ENCODE measurements around the gene GLIS1.

DNA sequence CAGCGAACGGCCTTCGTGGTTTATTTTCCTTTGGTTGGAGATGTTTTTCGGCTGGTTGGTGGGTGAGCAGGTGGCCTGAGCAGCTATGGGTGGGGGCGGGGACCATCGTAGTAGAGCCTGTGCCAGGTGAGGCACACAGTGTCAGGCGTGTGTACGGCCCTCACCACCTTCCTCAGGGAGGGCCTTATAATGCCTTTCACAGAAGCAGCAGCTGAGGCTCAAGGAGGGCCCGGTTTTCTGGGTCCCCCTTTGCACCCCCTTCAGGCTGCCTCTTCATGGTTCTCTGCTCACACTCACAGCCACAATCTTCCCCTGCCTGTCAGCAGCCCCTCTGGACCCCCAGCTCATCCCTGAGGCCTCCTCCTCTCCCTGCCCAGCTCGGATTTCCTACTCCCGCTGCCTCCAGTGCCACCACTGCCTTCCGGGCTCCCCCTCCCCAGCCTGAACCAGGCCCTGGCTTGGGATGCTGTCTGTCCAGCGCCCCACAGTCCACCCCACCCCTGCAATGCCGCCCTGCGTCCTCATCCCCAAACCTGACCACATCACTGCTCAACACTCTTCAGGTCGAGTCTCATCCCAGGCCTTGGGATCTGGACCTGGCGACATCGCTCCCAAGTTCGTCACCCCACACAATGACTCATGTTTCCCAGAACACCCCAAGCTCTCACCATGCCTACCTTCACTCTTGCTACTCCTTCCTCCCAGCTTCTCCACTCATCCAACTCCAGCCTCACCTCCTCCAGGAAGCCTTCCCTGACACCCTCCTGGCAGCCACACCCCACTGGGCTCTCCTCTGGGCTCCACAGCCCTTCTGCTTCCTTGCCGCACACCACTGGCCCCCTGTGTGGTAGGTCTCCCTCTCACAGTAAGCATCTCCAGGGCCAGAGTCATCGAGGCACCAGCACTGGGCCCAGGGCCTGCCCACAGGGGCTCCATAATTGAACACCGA, 225.9 kb downstream of the GLIS1 start:
- TF ChIP-seq CTCF (IDR thresholded peaks at IDR 0.05; ENCODE audit: insufficient read depth, low read depth, low read length) (no peak), EZH2 (IDR thresholded peaks at IDR 0.05; ENCODE audit: insufficient read depth, low read length) (no peak)
